Measurements from ENCODE around the gene SLA2. TPM values are rescaled to one million over a fixed set of nuclear protein-coding genes. Genes with fewer than 3 reads are reported as not detected.

Gene SLA2
- total RNA-seq, 1 experiment from 2014 or later: not detected

GRCh38 chr20:36574366-36575135 is 71.4 kb downstream of the SLA2 start:
- POLR2A ChIA-PET (ENCODE audit: unreplicated experiment): interaction anchor here (0.7 kb wide), 1 partner anchor 199 kb away, joined by 4 read pairs; the partner anchor contains the start of gene DSN1
- Histone ChIP-seq H3K79me2 (ENCODE audit: low read depth) (peaks cover 13% of the 10 kb centered on the region), H3K4me1 (replicated peaks; ENCODE audit: insufficient read depth) (peaks cover 18% of the 10 kb centered on the region), H3K27ac (no peak overlapping the region), H3F3A (ENCODE audit: insufficient read depth, low read depth) (peaks cover 48% of the 10 kb centered on the region), H3K27me3 (ENCODE audit: insufficient read depth, low read depth) (no peaks in the 10 kb centered on the region), H3K4me3 (peak overlapping the region; percentile 75), H2AFZ (peak overlapping the region; percentile 96), H3K9me2 (ENCODE audit: insufficient read depth) (no peaks in the 10 kb centered on the region), H3K9me3 (ENCODE audit: insufficient read depth, low read depth) (no peaks in the 10 kb centered on the region), H4K20me1 (ENCODE audit: insufficient read depth) (peaks cover 4% of the 10 kb centered on the region; the same call in 1 of the 2 replicates), H3K36me3 (ENCODE audit: low read depth) (no peaks in the 10 kb centered on the region), H3K4me2 (peak overlapping the region; percentile 95)
- CTCF ChIA-PET: no interaction called here
- intact Hi-C loops (cut with micrococcal nuclease; ENCODE audit: unreplicated experiment): loop anchor here (2.0 to 10.0 kb wide), 2 partner anchors 30 to 1120 kb away; partner anchors contain the start of genes CEP250 and RAB5IF
- no TSS peak for BruUV-seq (replicated peaks)
- DNase-seq: peak in 1 of 2 experiments; percentile 45
- no peak for TF ChIP-seq EZH2 (IDR thresholded peaks at IDR 0.05; ENCODE audit: low read depth)
- TF ChIP-seq CTCF (conservative IDR thresholded peaks at IDR 0.05): no peak

- CTCF ChIA-PET: interaction anchor here (0.6 kb wide), 1 partner anchor 172 kb away, joined by 4 read pairs; the partner anchor contains the start of gene NDRG3
- peak overlapping the region; percentile 79 for H2AFZ ChIP-seq
- H3F3A ChIP-seq (ENCODE audit: insufficient read depth, low read depth): peaks cover 49% of the 10 kb centered on the region
- H3K9me3 ChIP-seq (ENCODE audit: insufficient read depth, low read depth): no peaks in the 10 kb centered on the region
- no peak for TF ChIP-seq EZH2 (IDR thresholded peaks at IDR 0.05; ENCODE audit: low read depth)
- no peak for TF ChIP-seq CTCF (conservative IDR thresholded peaks at IDR 0.05)
- H3K79me2 ChIP-seq (ENCODE audit: low read depth): peaks cover 13% of the 10 kb centered on the region
- H3K9me2 ChIP-seq (ENCODE audit: insufficient read depth): no peaks in the 10 kb centered on the region
- no peak overlapping the region for H3K27ac ChIP-seq
- POLR2A ChIA-PET (ENCODE audit: unreplicated experiment): interaction anchor here (0.6 to 0.8 kb wide), 2 partner anchors 172 to 262 kb away, joined by 3 to 4 read pairs; partner anchors contain the start of gene NDRG3
- peak overlapping the region; percentile 75 for H3K4me3 ChIP-seq
- H3K36me3 ChIP-seq (ENCODE audit: low read depth): no peaks in the 10 kb centered on the region
- no TSS peak for BruUV-seq (replicated peaks)
- H3K27me3 ChIP-seq (ENCODE audit: insufficient read depth, low read depth): no peaks in the 10 kb centered on the region
- peak overlapping the region; percentile 95 for H3K4me2 ChIP-seq
- DNase-seq: peak in 1 of 2 experiments; percentile 12
- intact Hi-C loops (cut with micrococcal nuclease; ENCODE audit: unreplicated experiment): loop anchor here (2.0 to 10.0 kb wide), 2 partner anchors 31 to 1119 kb away; partner anchors contain the start of genes CEP250 and RAB5IF
- peaks cover 4% of the 10 kb centered on the region; the same call in 1 of the 2 replicates for H4K20me1 ChIP-seq (ENCODE audit: insufficient read depth)
- peaks cover 18% of the 10 kb centered on the region for H3K4me1 ChIP-seq (replicated peaks; ENCODE audit: insufficient read depth)
Measured at GRCh38 chr20:36573798-36574365, 72.1 kb downstream of the SLA2 start.

- no peaks in the 10 kb centered on the region for H3K36me3 ChIP-seq (ENCODE audit: low read depth)
- TF ChIP-seq EZH2 (IDR thresholded peaks at IDR 0.05; ENCODE audit: low read depth): no peak
- TF ChIP-seq CTCF (conservative IDR thresholded peaks at IDR 0.05): no peak
- no peaks in the 10 kb centered on the region for H3K9me2 ChIP-seq (ENCODE audit: insufficient read depth)
- peaks cover 13% of the 10 kb centered on the region for H3K79me2 ChIP-seq (ENCODE audit: low read depth)
- peak; percentile 52 to 91 for DNase-seq
- no peaks in the 10 kb centered on the region for H4K20me1 ChIP-seq (ENCODE audit: insufficient read depth)
- H3K27me3 ChIP-seq (ENCODE audit: insufficient read depth, low read depth): no peaks in the 10 kb centered on the region
- peak within 1 kb of the TSS; percentile 96 for H2AFZ ChIP-seq
- no TSS peak for BruUV-seq (replicated peaks)
- peak within 1 kb of the TSS; percentile 95 for H3K4me2 ChIP-seq
- no peak within 1 kb of the TSS for H3K27ac ChIP-seq
- intact Hi-C loops (cut with micrococcal nuclease; ENCODE audit: unreplicated experiment): loop anchor here (10.0 kb wide), 1 partner anchor 1118 kb away; the partner anchor contains the start of gene CEP250
- ChIA-PET POLR2A (ENCODE audit: unreplicated experiment) (interaction anchor here (0.5 to 0.8 kb wide), 4 partner anchors 113 to 1897 kb away, joined by 3 to 18 read pairs (median 4); partner anchors contain the start of genes NDRG3 and PIGU), CTCF (interaction anchor here (0.6 to 1.5 kb wide), 3 partner anchors 12 to 173 kb away, joined by 4 to 5 read pairs (median 4); partner anchors contain the start of gene NDRG3)
- peak within 1 kb of the TSS; percentile 75 for H3K4me3 ChIP-seq
- H3F3A ChIP-seq (ENCODE audit: insufficient read depth, low read depth): peaks cover 49% of the 10 kb centered on the region
- no peaks in the 10 kb centered on the region for H3K9me3 ChIP-seq (ENCODE audit: insufficient read depth, low read depth)
- peaks cover 18% of the 10 kb centered on the region for H3K4me1 ChIP-seq (replicated peaks; ENCODE audit: insufficient read depth)
Measured at GRCh38 chr20:36573103-36573797, 72.7 kb downstream of the SLA2 start, which contains the start of gene TGIF2. TSS of gene TGIF2 (plus strand) at chr20:36573597. CDS start at chr20:36578775, 5,178 bp downstream.

Data from PC-9 (cell line).